CD4-positive, alpha-beta T cell treated with Interleukin-6 for 4 hours (primary cell): ENCODE data around the gene FCN1.

Experiments
- DNase-seq: peaks from one replicate; pipeline ENCODE4 v3.0.0-alpha.2; 2020; ENCODE audit warnings: mixed read lengths

Gene FCN1

GRCh38 chr9:134950386-134951210, 32.9 kb upstream of the FCN1 start:
- no peak for DNase-seq

GRCh38 chr9:134949681-134950385, 32.1 kb upstream of the FCN1 start:
- no peak for DNase-seq

GRCh38 chr9:134948149-134948548, 30.4 kb upstream of the FCN1 start:
- no peak for DNase-seq

GRCh38 chr9:134947265-134947955, 29.7 kb upstream of the FCN1 start:
- DNase-seq, result no peak

- no peak for DNase-seq
Measured at GRCh38 chr9:134946663-134947062, 29.0 kb upstream of the FCN1 start.

- DNase-seq, result no peak
Measured at GRCh38 chr9:134945509-134946275, 28.0 kb upstream of the FCN1 start.

- no peak for DNase-seq
Measured at GRCh38 chr9:134944916-134945315, 27.2 kb upstream of the FCN1 start.

- no peak for DNase-seq
Measured at GRCh38 chr9:134944351-134944802, 26.7 kb upstream of the FCN1 start.

- no peak for DNase-seq
Measured at GRCh38 chr9:134943836-134944235, 26.1 kb upstream of the FCN1 start.

- no peak for DNase-seq
Measured at GRCh38 chr9:134943411-134943810, 25.7 kb upstream of the FCN1 start.

- DNase-seq, result no peak
Measured at GRCh38 chr9:134942788-134943184, 25.1 kb upstream of the FCN1 start.

- DNase-seq, result no peak
Measured at GRCh38 chr9:134942011-134942787, 24.5 kb upstream of the FCN1 start.

GRCh38 chr9:134940236-134941208, 22.8 kb upstream of the FCN1 start:
- DNase-seq, result no peak

- no peak for DNase-seq
Measured at GRCh38 chr9:134939836-134940235, 22.1 kb upstream of the FCN1 start.

- no peak for DNase-seq
Measured at GRCh38 chr9:134939080-134939733, 21.5 kb upstream of the FCN1 start.

- no peak for DNase-seq
Measured at GRCh38 chr9:134938346-134939079, 20.8 kb upstream of the FCN1 start.

- no peak for DNase-seq
Measured at GRCh38 chr9:134937566-134938345, 20.0 kb upstream of the FCN1 start.

- no peak for DNase-seq
Measured at GRCh38 chr9:134937164-134937555, 19.4 kb upstream of the FCN1 start.
